Left renal pelvis (tissue), 4 donors: ENCODE data around the gene GLRX5. TPM values are rescaled to one million over a fixed set of nuclear protein-coding genes. Genes with fewer than 3 reads are reported as not detected.

ENCODE experiments used
- polyA plus RNA-seq, 4 donors: library from polyadenylated mRNA; unstranded; fragments of 120-200 nt; gene quantifications; one replicate each; pipeline ENCODE4 v1.2.1, GENCODE V29; 2013; ENCODE audit not compliant: insufficient read length in 4 of 4

Gene GLRX5
- polyA plus RNA-seq, 4 donors = 70.2 to 95.1 (median 76.7) TPM

Other genes with a start within 250 kb of the GLRX5 start
- gene CLMN, start 215.1 kb upstream of the GLRX5 start, polyA plus RNA-seq = 10 to 100 TPM in 3 of 4 donors, 1 to 10 TPM in 1; 8.9 to 30.7 (median 27.5) TPM
- gene SYNE3, start 18.4 kb upstream of the GLRX5 start, polyA plus RNA-seq = 1 to 10 TPM; 1.9 to 6.1 (median 2.2) TPM
- gene TCL1B, start 151.4 kb downstream of the GLRX5 start, polyA plus RNA-seq = 1 to 10 TPM in 1 of 4 donors, under 1 TPM in 2, not detected in 1; 0.20 to 1.0 (median 0.38) TPM
- gene TCL1A, start 179.1 kb downstream of the GLRX5 start, polyA plus RNA-seq = 1 to 10 TPM in 3 of 4 donors, under 1 TPM in 1; 0.72 to 2.5 (median 1.1) TPM